OCI-LY7 (cell line): ENCODE results near the gene ADH1B. TPM values are rescaled to one million over a fixed set of nuclear protein-coding genes. Genes with fewer than 3 reads are reported as not detected.

Experiments used
- BruUV-seq: library from RNA; stranded (reverse); fragments of 400-500 nt; replicated peaks from 2 replicates; lab custom pipeline; 2021; lab: Mats Ljungman, UMichigan
- CTCF ChIA-PET: fragments of 300-600 bp; sonication (Branson Sonifier 250); formaldehyde crosslinking; loops from one replicate; lab custom pipeline; 2022; ENCODE audit warnings: antibody characterized with exemption; ENCODE audit not compliant: unreplicated experiment; lab: Charles Lee
- POLR2A ChIA-PET: fragments of 300-600 bp; sonication (Branson Sonifier 250); formaldehyde crosslinking; loops from one replicate; lab custom pipeline; 2022; ENCODE audit warnings: antibody characterized with exemption; lab: Charles Lee
- DNase-seq: peaks from one replicate; pipeline ENCODE4 v3.0.0-alpha.2; 2015; ENCODE audit warnings: low spot score
- H2AFZ ChIP-seq: fragments of 200-600 bp; sonication (generic), shearing (Covaris generic); 2 replicates; pipeline ENCODE4 v1.6.1; 2014; ENCODE audit warnings: mild to moderate bottlenecking, antibody characterized with exemption, low read length, moderate library complexity
- H3K27ac ChIP-seq: fragments of 200-600 bp; sonication (generic); 2 replicates; pipeline ENCODE4 v1.5.1; 2014; ENCODE audit warnings: mixed run types, low read depth, mild to moderate bottlenecking, moderate library complexity, low read length, inconsistent platforms; ENCODE audit not compliant: poor library complexity, severe bottlenecking
- H3K36me3 ChIP-seq: fragments of 200-600 bp; sonication (generic); 2 replicates; pipeline ENCODE4 v1.6.1; 2014; ENCODE audit warnings: mild to moderate bottlenecking, antibody characterized with exemption, low read length, moderate library complexity, mixed read lengths; ENCODE audit not compliant: insufficient read depth
- H3K4me1 ChIP-seq: fragments of 200-600 bp; sonication (generic); 2 replicates; pipeline ENCODE4 v1.5.1; 2014; ENCODE audit warnings: mild to moderate bottlenecking, low read length; ENCODE audit not compliant: insufficient read depth, poor library complexity, severe bottlenecking
- H3K4me2 ChIP-seq: fragments of 200-600 bp; sonication (generic); 2 replicates; pipeline ENCODE4 v1.6.1; 2014; ENCODE audit warnings: mild to moderate bottlenecking, low read length
- H3K4me3 ChIP-seq: fragments of 200-600 bp; sonication (generic); 2 replicates; pipeline ENCODE4 v1.5.1; 2014; ENCODE audit warnings: mild to moderate bottlenecking, low read depth, low read length; ENCODE audit not compliant: poor library complexity, severe bottlenecking
- H3K79me2 ChIP-seq: fragments of 200-600 bp; sonication (generic); 2 replicates; pipeline ENCODE4 v1.6.1; 2016; ENCODE audit warnings: low read depth, mild to moderate bottlenecking, low read length, moderate library complexity, mixed read lengths; ENCODE audit not compliant: insufficient read depth
- H3K9me2 ChIP-seq: fragments of 200-600 bp; sonication (generic); 2 replicates; pipeline ENCODE4 v1.6.1; 2016; ENCODE audit warnings: mild to moderate bottlenecking, low read length, mixed read lengths; ENCODE audit not compliant: insufficient read depth
- H3K9me3 ChIP-seq: fragments of 200-600 bp; sonication (generic); 2 replicates; pipeline ENCODE4 v1.6.1; 2014; ENCODE audit warnings: mild to moderate bottlenecking, mixed run types, low read length, mixed read lengths
- H4K20me1 ChIP-seq: fragments of 200-600 bp; sonication (generic); 2 replicates; pipeline ENCODE4 v1.6.1; 2014; ENCODE audit warnings: mild to moderate bottlenecking, antibody characterized with exemption, low read length, moderate library complexity, mixed read lengths; ENCODE audit not compliant: insufficient read depth
- CTCF ChIP-seq: fragments of 200-600 bp; sonication (generic); conservative IDR thresholded peaks from 2 replicates; pipeline ENCODE4 v1.5.1; 2014; ENCODE audit warnings: mild to moderate bottlenecking, antibody characterized with exemption, low read length, moderate library complexity, mixed read lengths
- EZH2phosphoT487 ChIP-seq: fragments of 200-600 bp; sonication (generic); IDR thresholded peaks from 2 replicates; pipeline ENCODE4 v1.6.1; 2018; ENCODE audit warnings: low read depth, borderline replicate concordance, mild to moderate bottlenecking, mixed run types, antibody characterized with exemption, low read length, moderate library complexity, mixed read lengths
- intact Hi-C: fragments of 100-400 bp; cut with micrococcal nuclease; formaldehyde crosslinking; loops from one replicate; pipeline ENCODE4 v1.10.0; 2022; ENCODE audit not compliant: unreplicated experiment
- total RNA-seq, 2 experiments: library from RNA; depleted of rRNA in 1 of 2; stranded (reverse); fragments of >200 nt in 1 of 2; shearing (Covaris generic) in 1 of 2; gene quantifications; 2 replicates each; pipeline ENCODE4 v1.2.3, GENCODE V29; 2014 to 2022

Gene ADH1B
- total RNA-seq, 2 experiments from 2014 or later, result not detected

GRCh38 chr4:99275050-99275449, 46.2 kb downstream of the ADH1B start:
- TF ChIP-seq EZH2phosphoT487, result no peak
- no peak for TF ChIP-seq CTCF
- H3K4me1 ChIP-seq, result no peaks in the 10 kb centered on the region

GRCh38 chr4:99273704-99274103, 47.5 kb downstream of the ADH1B start:
- POLR2A ChIA-PET, result no interaction called here
- Histone ChIP-seq H3K79me2 (no peaks in the 10 kb centered on the region), H3K9me2 (no peaks in the 10 kb centered on the region), H3K27ac (no peak overlapping the region), H3K4me3 (no peak overlapping the region), H2AFZ (no peak overlapping the region), H3K9me3 (no peaks in the 10 kb centered on the region), H3K36me3 (no peaks in the 10 kb centered on the region), H3K4me1 (no peaks in the 10 kb centered on the region), H3K4me2 (no peak overlapping the region), H4K20me1 (no peaks in the 10 kb centered on the region)
- intact Hi-C loops, result no loop called here
- CTCF ChIA-PET, result no interaction called here
- no peak for TF ChIP-seq CTCF
- no peak for TF ChIP-seq EZH2phosphoT487
- no TSS peak for BruUV-seq
- DNase-seq, result no peak

More at GRCh38 chr4:99275050-99275449, 46.2 kb downstream of the ADH1B start:
- H3K4me2 ChIP-seq, result no peak overlapping the region
- no peaks in the 10 kb centered on the region for H3K36me3 ChIP-seq
- BruUV-seq, result no TSS peak
- ChIA-PET POLR2A (no interaction called here), CTCF (no interaction called here)
- no peaks in the 10 kb centered on the region for H3K79me2 ChIP-seq
- H2AFZ ChIP-seq, result no peak overlapping the region
- H3K9me3 ChIP-seq, result no peaks in the 10 kb centered on the region
- no peak for DNase-seq
- no peaks in the 10 kb centered on the region for H3K9me2 ChIP-seq
- intact Hi-C loops, result no loop called here
- H3K27ac ChIP-seq, result no peak overlapping the region
- H4K20me1 ChIP-seq, result no peaks in the 10 kb centered on the region
- H3K4me3 ChIP-seq, result no peak overlapping the region

GRCh38 chr4:99264927-99265326, 56.3 kb downstream of the ADH1B start:
- Histone ChIP-seq H3K36me3 (no peaks in the 10 kb centered on the region), H3K4me1 (no peaks in the 10 kb centered on the region), H3K4me2 (no peak overlapping the region), H3K9me2 (no peaks in the 10 kb centered on the region), H4K20me1 (no peaks in the 10 kb centered on the region), H3K27ac (no peak overlapping the region), H3K9me3 (no peaks in the 10 kb centered on the region), H3K4me3 (no peak overlapping the region), H2AFZ (no peak overlapping the region), H3K79me2 (no peaks in the 10 kb centered on the region)
- no peak for TF ChIP-seq EZH2phosphoT487
- DNase-seq, result no peak
- BruUV-seq, result no TSS peak
- intact Hi-C loops, result no loop called here
- ChIA-PET POLR2A (no interaction called here), CTCF (no interaction called here)

Other genes starting within 250 kb of the ADH1B start
- gene ADH5, start 232.6 kb downstream of the ADH1B start, total RNA-seq (2014; rRNA removed; shearing (Covaris generic)), result 50.0 and 62.6 TPM in 2 replicates
- 84.5 and 88.6 TPM in 2 replicates for gene ADH5, start 232.6 kb downstream of the ADH1B start, total RNA-seq (2022)
- gene ADH4, start 177.1 kb downstream of the ADH1B start, total RNA-seq (2014; rRNA removed; shearing (Covaris generic)), result not detected in 2 replicates
- not detected in 2 replicates for gene ADH4, start 177.1 kb downstream of the ADH1B start, total RNA-seq (2022)
- not detected in 2 replicates for gene ADH6, start 102.2 kb downstream of the ADH1B start, total RNA-seq (2014; rRNA removed; shearing (Covaris generic))
- gene ADH6, start 102.2 kb downstream of the ADH1B start, total RNA-seq (2022), result not detected in 2 replicates
- gene ADH1A, start 30.4 kb downstream of the ADH1B start, total RNA-seq (2014; rRNA removed; shearing (Covaris generic)), result not detected in 2 replicates
- gene ADH1A, start 30.4 kb downstream of the ADH1B start, total RNA-seq (2022), result not detected in 2 replicates
- gene ADH1C, start 31.3 kb upstream of the ADH1B start, total RNA-seq (2014; rRNA removed; shearing (Covaris generic)), result not detected in 2 replicates
- gene ADH1C, start 31.3 kb upstream of the ADH1B start, total RNA-seq (2022), result not detected in 2 replicates
- gene ADH7, start 113.9 kb upstream of the ADH1B start, total RNA-seq (2014; rRNA removed; shearing (Covaris generic)), result not detected in 2 replicates
- gene ADH7, start 113.9 kb upstream of the ADH1B start, total RNA-seq (2022), result not detected in 2 replicates
- gene C4orf17, start 189.6 kb upstream of the ADH1B start, total RNA-seq (2014; rRNA removed; shearing (Covaris generic)), result not detected in 2 replicates
- gene C4orf17, start 189.6 kb upstream of the ADH1B start, total RNA-seq (2022), result not detected in 2 replicates
- gene TRMT10A, start 242.6 kb upstream of the ADH1B start, total RNA-seq (2014; rRNA removed; shearing (Covaris generic)), result 7.9 and 13.3 TPM in 2 replicates
- gene TRMT10A, start 242.6 kb upstream of the ADH1B start, total RNA-seq (2022), result 17.1 and 18.8 TPM in 2 replicates